Breast epithelium (tissue), 4 donors: Measurements from ENCODE around the gene KBTBD13. TPM values are rescaled to one million over a fixed set of nuclear protein-coding genes. Genes with fewer than 3 reads are reported as not detected.

ENCODE experiments used
- DNase-seq, 2 donors: peaks; one replicate each; pipeline ENCODE4 v3.0.0-alpha.2; 2019; ENCODE audit warnings: low spot score in 2 of 2
- H3K27ac ChIP-seq, 2 donors: fragments of 200-600 bp; sonication (generic) in 1 of 2; one replicate each; pipeline ENCODE4 v1.5.1; 2016 to 2019; ENCODE audit warnings: mild to moderate bottlenecking in 1 of 2
- H3K27me3 ChIP-seq, 2 donors: fragments of 200-600 bp; sonication (generic) in 1 of 2; one replicate each; pipeline versions ENCODE4 v1.5.1 to v1.6.0; 2017 to 2019; ENCODE audit warnings: control low read depth in 1 of 2, mild to moderate bottlenecking in 1 of 2
- H3K36me3 ChIP-seq: fragments of 200-600 bp; one replicate; pipeline ENCODE4 v1.5.1; 2019
- H3K4me1 ChIP-seq, 2 donors: fragments of 200-600 bp; sonication (generic); one replicate each; pipeline ENCODE4 v1.5.1; 2016 to 2019; ENCODE audit warnings: control low read depth in 1 of 2
- H3K4me3 ChIP-seq, 3 donors: fragments of 200-600 bp; sonication (generic); 1 replicate in 2 of 3; 2 replicates in 1 of 3; pipeline ENCODE4 v1.5.1; 2016 to 2019; ENCODE audit warnings: mild to moderate bottlenecking in 3 of 3, moderate library complexity in 2 of 3
- H3K9me3 ChIP-seq, 2 donors: fragments of 200-600 bp; sonication (generic) in 1 of 2; one replicate each; pipeline ENCODE4 v1.5.1; 2016 to 2019; ENCODE audit warnings: control low read depth in 1 of 2
- CTCF ChIP-seq, 3 donors: fragments of 450-650 bp; IDR thresholded peaks; one replicate each; pipeline ENCODE4 v1.5.1; 2016 to 2017; ENCODE audit warnings: antibody characterized with exemption in 3 of 3, mild to moderate bottlenecking in 3 of 3, moderate library complexity in 3 of 3
- POLR2A ChIP-seq: fragments of 450-650 bp; IDR thresholded peaks from one replicate; pipeline ENCODE4 v1.6.1; 2016; ENCODE audit warnings: antibody characterized with exemption, mild to moderate bottlenecking, moderate library complexity
- POLR2AphosphoS5 ChIP-seq, 3 donors: sonication (generic); formaldehyde crosslinking; IDR thresholded peaks; one replicate each; pipeline ENCODE4 v1.6.1; 2017; ENCODE audit warnings: antibody characterized with exemption in 3 of 3
- intact Hi-C: fragments of 100-400 bp; cut with DNase I; formaldehyde crosslinking; loops from one replicate; pipeline ENCODE4 v1.15.1; 2023; ENCODE audit warnings: low total_unique reads
- total RNA-seq, 3 donors: library from RNA; depleted of rRNA; stranded (reverse); fragments of >200 nt; gene quantifications; one replicate each; pipeline ENCODE4 v1.1.0, GENCODE V29; 2016

Gene KBTBD13
- total RNA-seq, 3 donors from 2014 or later: 0.15 to 0.33 TPM; not detected in 1

DNA sequence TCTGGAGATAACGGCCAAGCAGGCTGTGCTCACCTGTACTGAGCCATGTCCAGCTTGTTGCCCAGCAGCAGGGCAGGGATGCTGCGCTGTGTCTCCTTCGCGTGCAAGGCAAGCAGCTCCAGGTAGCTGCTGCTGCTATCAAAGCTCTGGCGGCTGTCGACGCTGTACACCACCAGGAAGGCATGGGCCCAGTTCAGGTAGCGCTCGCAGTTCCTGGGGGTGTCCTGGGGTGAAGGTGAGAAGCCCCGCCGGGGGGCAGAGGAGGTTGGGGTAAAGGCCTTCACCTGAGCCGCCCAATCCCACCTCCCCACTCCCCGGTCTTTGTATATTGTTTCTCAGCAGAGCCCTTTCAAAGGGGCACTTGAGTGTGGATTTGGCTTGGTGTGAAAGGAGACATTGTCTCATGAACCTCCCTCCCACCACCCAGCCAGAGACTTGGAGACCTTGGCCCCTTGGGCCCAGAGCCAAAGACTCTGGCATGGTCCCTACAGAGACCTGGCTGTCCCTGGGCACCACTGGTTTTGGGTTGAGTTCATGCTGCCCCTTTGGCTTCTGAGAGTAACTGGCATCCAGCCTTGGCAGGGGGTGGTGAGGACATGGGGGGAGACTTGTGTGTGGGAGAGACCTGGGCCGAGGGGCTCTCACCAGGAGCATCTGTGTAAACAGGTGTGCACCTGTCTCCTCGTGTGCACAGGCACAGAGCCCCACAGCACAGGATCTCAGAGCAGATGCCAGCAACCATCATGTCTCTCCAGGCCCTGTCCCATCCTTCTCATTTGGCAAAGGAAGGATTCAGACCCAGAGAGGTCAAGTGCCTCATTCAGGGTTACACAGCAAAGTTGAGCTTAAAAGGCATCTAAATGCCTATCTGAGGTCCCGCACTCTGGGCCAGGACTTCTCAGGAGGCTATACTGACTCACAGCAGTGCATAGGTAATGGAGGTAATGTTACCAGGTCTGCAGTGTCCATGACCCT, 17.9 kb upstream of the KBTBD13 start:
- intact Hi-C loops: no loop called here
- Histone ChIP-seq H3K27me3 (no peaks in the 10 kb centered on the region), H3K9me3 (no peaks in the 10 kb centered on the region), H3K4me1 (no peaks in the 10 kb centered on the region), H3K4me3 (no peak overlapping the region), H3K36me3 (no peaks in the 10 kb centered on the region), H3K27ac (peak overlapping the region in 1 of 2 donors; percentile 41)
- TF ChIP-seq POLR2AphosphoS5 (IDR thresholded peaks at IDR 0.05) (no peak), CTCF (IDR thresholded peaks at IDR 0.05) (no peak), POLR2A (no peak)
- no peak for DNase-seq

DNA sequence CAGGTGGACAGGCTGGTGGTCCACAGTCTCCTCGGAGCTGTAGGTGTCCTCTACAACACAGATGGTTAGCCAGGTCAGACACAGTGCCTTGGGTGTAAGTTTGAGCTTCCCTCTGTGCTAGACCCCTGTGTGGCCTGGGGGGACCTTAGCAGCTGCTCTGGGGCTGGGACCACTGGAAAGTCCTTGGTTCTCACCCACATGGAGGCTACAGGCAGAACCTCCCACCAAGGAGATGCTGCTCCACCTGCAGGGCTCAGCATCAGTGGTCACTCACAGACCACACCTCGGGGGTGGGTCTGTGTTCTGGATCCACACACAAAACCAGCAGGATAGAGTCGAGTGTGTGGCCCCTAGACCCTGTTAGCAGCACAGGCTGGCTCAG, 17.2 kb upstream of the KBTBD13 start:
- intact Hi-C loops: no loop called here
- TF ChIP-seq CTCF (IDR thresholded peaks at IDR 0.05) (no peak), POLR2A (no peak)
- no peaks in the 10 kb centered on the region for H3K27me3 ChIP-seq
- H3K9me3 ChIP-seq: no peaks in the 10 kb centered on the region
- no peaks in the 10 kb centered on the region for H3K36me3 ChIP-seq
- no peaks in the 10 kb centered on the region for H3K4me1 ChIP-seq
- H3K27ac ChIP-seq: peak overlapping the region in 1 of 2 donors; percentile 41
- DNase-seq: no peak
- H3K4me3 ChIP-seq: no peak overlapping the region

DNA sequence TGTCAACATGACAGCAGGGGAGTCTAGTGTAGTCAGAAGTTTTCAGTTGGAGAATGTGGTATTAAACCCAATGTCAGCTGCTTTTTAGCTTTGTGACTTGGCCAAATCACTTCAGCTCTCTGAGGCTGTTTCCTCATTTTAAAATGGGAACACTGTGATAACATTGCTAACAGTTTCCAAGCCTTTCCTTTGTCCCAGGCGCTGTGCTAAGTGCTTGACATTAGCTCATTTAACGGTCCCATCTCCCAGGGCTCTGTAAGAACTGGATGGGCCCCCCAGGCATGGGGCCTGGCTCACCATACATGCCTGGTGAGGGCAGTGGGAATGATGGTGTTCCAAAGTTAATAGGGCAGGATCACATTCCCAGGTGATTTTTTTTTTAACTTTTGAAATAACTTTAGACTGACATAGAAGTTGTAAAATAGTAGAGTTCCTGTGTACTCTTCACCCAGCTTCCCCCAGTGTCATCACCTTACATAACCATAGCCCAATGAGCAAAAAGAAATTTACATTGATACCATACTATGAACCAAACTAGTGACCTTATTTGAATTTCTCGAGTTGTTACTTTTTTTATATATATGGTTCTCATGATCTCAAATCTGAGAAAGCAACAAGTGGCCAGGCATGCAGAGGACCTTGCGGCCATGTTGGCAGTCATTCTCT, 16.5 kb upstream of the KBTBD13 start:
- H3K27me3 ChIP-seq: no peaks in the 10 kb centered on the region
- H3K27ac ChIP-seq: peak overlapping the region in 1 of 2 donors; percentile 41
- no peaks in the 10 kb centered on the region for H3K4me1 ChIP-seq
- no peak for TF ChIP-seq CTCF (IDR thresholded peaks at IDR 0.05)
- no peak for TF ChIP-seq POLR2A
- no peak for TF ChIP-seq POLR2AphosphoS5 (IDR thresholded peaks at IDR 0.05)
- DNase-seq: no peak
- H3K9me3 ChIP-seq: no peaks in the 10 kb centered on the region
- intact Hi-C loops: no loop called here
- H3K36me3 ChIP-seq: no peaks in the 10 kb centered on the region
- H3K4me3 ChIP-seq: no peak overlapping the region

DNA sequence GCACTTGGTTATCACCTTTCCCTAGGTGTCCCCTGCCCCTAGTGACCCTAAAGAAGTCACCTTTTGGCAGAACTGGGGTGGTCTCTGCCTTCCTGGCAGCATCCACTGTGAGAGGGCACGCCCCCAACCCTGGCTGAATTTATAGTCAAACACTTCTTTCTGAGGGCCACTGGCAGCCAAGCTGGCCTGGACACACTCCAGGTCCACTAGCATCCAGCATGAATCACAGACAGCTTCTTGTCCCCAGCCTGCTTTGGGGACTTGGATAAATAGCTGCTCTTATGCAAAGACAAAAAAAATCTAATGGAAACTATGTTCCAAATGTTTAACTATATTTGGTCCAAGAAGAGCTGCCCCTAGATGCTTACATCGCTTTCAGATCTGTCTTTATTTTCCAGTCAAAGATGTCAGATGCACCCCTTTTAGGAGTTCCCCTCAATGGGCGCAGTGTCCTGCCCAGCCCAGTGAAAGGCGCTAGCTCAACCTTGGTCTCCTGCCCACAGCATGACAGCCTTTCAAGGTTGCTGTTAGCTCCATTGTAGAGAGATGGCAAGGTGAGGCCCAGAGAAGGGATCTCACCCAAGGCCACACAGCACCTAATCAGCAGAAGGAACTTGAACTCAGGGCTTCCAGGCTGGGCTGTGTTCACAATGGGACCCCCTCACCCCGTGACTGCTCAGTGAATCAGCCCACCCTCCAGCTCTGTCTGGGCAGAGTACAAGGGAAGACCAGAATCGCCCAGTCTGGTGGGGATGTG, 15.7 kb upstream of the KBTBD13 start:
- H3K9me3 ChIP-seq: no peaks in the 10 kb centered on the region
- no peaks in the 10 kb centered on the region for H3K4me1 ChIP-seq
- DNase-seq: no peak
- TF ChIP-seq POLR2AphosphoS5 (IDR thresholded peaks at IDR 0.05) (no peak), CTCF (IDR thresholded peaks at IDR 0.05) (no peak), POLR2A (no peak)
- intact Hi-C loops: no loop called here
- H3K36me3 ChIP-seq: no peaks in the 10 kb centered on the region
- no peaks in the 10 kb centered on the region for H3K27me3 ChIP-seq
- H3K27ac ChIP-seq: peak overlapping the region in 1 of 2 donors; percentile 22
- H3K4me3 ChIP-seq: no peak overlapping the region
